ENCODE measurements around the gene ANO2.

ANO2 gene

GRCh38 chr12:5912011-5912410 is 33.0 kb downstream of the ANO2 start:
- no peak for TF ChIP-seq CTCF (conservative IDR thresholded peaks at IDR 0.05; ENCODE audit: low read depth, low read length)
- no peak for DNase-seq (ENCODE audit: low read depth)

GRCh38 chr12:5910790-5911548 is 34.1 kb downstream of the ANO2 start:
- no peak for DNase-seq (ENCODE audit: low read depth)
- no peak for TF ChIP-seq CTCF (conservative IDR thresholded peaks at IDR 0.05; ENCODE audit: low read depth, low read length)
- no peak overlapping the region for H3K4me3 ChIP-seq (ENCODE audit: low read depth, low read length)

More at GRCh38 chr12:5912011-5912410, 33.0 kb downstream of the ANO2 start:
- H3K4me3 ChIP-seq (ENCODE audit: low read depth, low read length): no peak overlapping the region

GRCh38 chr12:5909560-5909959 is 35.5 kb downstream of the ANO2 start:
- no peak overlapping the region for H3K4me3 ChIP-seq (ENCODE audit: low read depth, low read length)
- TF ChIP-seq CTCF (conservative IDR thresholded peaks at IDR 0.05; ENCODE audit: low read depth, low read length): no peak
- no peak for DNase-seq (ENCODE audit: low read depth)

- DNase-seq (ENCODE audit: low read depth): no peak
- no peak overlapping the region for H3K4me3 ChIP-seq (ENCODE audit: low read depth, low read length)
- no peak for TF ChIP-seq CTCF (conservative IDR thresholded peaks at IDR 0.05; ENCODE audit: low read depth, low read length)
Measured at GRCh38 chr12:5908251-5908650, 36.8 kb downstream of the ANO2 start.

- DNase-seq (ENCODE audit: low read depth): no peak
- no peak for TF ChIP-seq CTCF (conservative IDR thresholded peaks at IDR 0.05; ENCODE audit: low read depth, low read length)
- no peak overlapping the region for H3K4me3 ChIP-seq (ENCODE audit: low read depth, low read length)
Measured at GRCh38 chr12:5907807-5908206, 37.3 kb downstream of the ANO2 start.

GRCh38 chr12:5905757-5906156 is 39.3 kb downstream of the ANO2 start:
- no peak for TF ChIP-seq CTCF (conservative IDR thresholded peaks at IDR 0.05; ENCODE audit: low read depth, low read length)
- H3K4me3 ChIP-seq (ENCODE audit: low read depth, low read length): no peak overlapping the region
- DNase-seq (ENCODE audit: low read depth): no peak

GRCh38 chr12:5904969-5905368 is 40.1 kb downstream of the ANO2 start:
- DNase-seq (ENCODE audit: low read depth): no peak
- H3K4me3 ChIP-seq (ENCODE audit: low read depth, low read length): no peak overlapping the region
- TF ChIP-seq CTCF (conservative IDR thresholded peaks at IDR 0.05; ENCODE audit: low read depth, low read length): no peak

Measured in choroid plexus epithelial cell (primary cell).